A549 (cell line): ENCODE results near the gene KRT13. TPM values are rescaled to one million over a fixed set of nuclear protein-coding genes. Genes with fewer than 3 reads are reported as not detected.

Experiments used
- ATAC-seq, 2 experiments: fragments of 200-7000 bp in 1 of 2; fragments of >200 bp in 1 of 2; cut with Nextera tagmentation in 1 of 2; cut with Tn5 transposase in 1 of 2; 3 replicates each; pipeline versions ENCODE4 v1.8.0 to v1.9.1; 2018 to 2020; ENCODE audit warnings: mild to moderate bottlenecking in 1 of 2, moderate library complexity in 1 of 2
- CTCF ChIA-PET: fragments of 300-600 bp; sonication (Branson Sonifier 250); formaldehyde crosslinking; extraction: SDS; loops from one replicate; lab custom pipeline; 2021; ENCODE audit warnings: antibody characterized with exemption, inconsistent platforms; lab: Yijun Ruan, JAX
- POLR2A ChIA-PET: fragments of 350-600 bp; formaldehyde crosslinking; extraction: SDS; loops from one replicate; lab custom pipeline; 2021; ENCODE audit warnings: antibody characterized with exemption, inconsistent platforms; lab: Yijun Ruan, JAX
- DNase-seq, 2 experiments: peaks; one replicate each; pipeline versions ENCODE4 v3.0.0 to v3.0.0-alpha.2; 2011 to 2016; ENCODE audit warnings: low read depth in 1 of 2, low spot score in 1 of 2
- FAIRE-seq: peaks from 2 replicates; lab custom pipeline; 2011; peaks lifted over from hg19 to GRCh38; lab: Jason Lieb, UNC
- H3K27ac ChIP-seq, 2 experiments: fragments of >200 bp; sonication (Bioruptor Twin); formaldehyde crosslinking; 3 replicates each; pipeline ENCODE4 v1.5.1; 2016 to 2017
- H3K4me1 ChIP-seq: fragments of >200 bp; sonication (Bioruptor Twin); formaldehyde crosslinking; 3 replicates; pipeline ENCODE4 v1.6.1; 2016
- H3K4me2 ChIP-seq: fragments of >200 bp; sonication (Bioruptor Twin); formaldehyde crosslinking; 3 replicates; pipeline ENCODE4 v1.6.1; 2016
- H3K4me3 ChIP-seq: fragments of >200 bp; sonication (Bioruptor Twin); formaldehyde crosslinking; 3 replicates; pipeline ENCODE4 v1.5.1; 2016
- H3K9me3 ChIP-seq: fragments of >200 bp; sonication (Bioruptor Twin); formaldehyde crosslinking; 3 replicates; pipeline ENCODE4 v1.6.1; 2016
- BCL3 ChIP-seq: fragments of >200 bp; sonication (Bioruptor Twin); formaldehyde crosslinking; IDR thresholded peaks from 3 replicates; pipeline ENCODE4 v1.6.1; 2016
- CBX2 ChIP-seq: fragments of 200-600 bp; sonication (generic); IDR thresholded peaks from 2 replicates; pipeline ENCODE4 v1.6.1; 2016; ENCODE audit warnings: low read depth, mild to moderate bottlenecking, borderline replicate concordance
- CTCF ChIP-seq: fragments of >200 bp; sonication (Bioruptor Twin); formaldehyde crosslinking; IDR thresholded peaks from 3 replicates; pipeline ENCODE4 v1.5.1; 2016
- EP300 ChIP-seq, 2 experiments: fragments of >200 bp; sonication (Bioruptor Twin); formaldehyde crosslinking; IDR thresholded peaks; 2 replicates in 1 of 2; 3 replicates in 1 of 2; pipeline ENCODE4 v1.6.1; 2016 to 2017
- FOSB ChIP-seq: fragments of 250-450 bp; sonication (Bioruptor Pico); IDR thresholded peaks from 2 replicates; pipeline ENCODE4 v1.5.0; 2020; ENCODE audit warnings: mild to moderate bottlenecking, moderate library complexity
- FOSL2 ChIP-seq, 2 experiments: fragments of 450-650 bp in 1 of 2; fragments of >200 bp in 1 of 2; sonication (Bioruptor Twin) in 1 of 2; formaldehyde crosslinking; IDR thresholded peaks; 2 replicates each; pipeline versions ENCODE4 v1.5.0 to v1.6.1; 2016 to 2020; ENCODE audit warnings: mild to moderate bottlenecking in 1 of 2, moderate library complexity in 1 of 2
- HOXB13 ChIP-seq: fragments of 250-450 bp; sonication (Bioruptor Pico); IDR thresholded peaks from 2 replicates; pipeline ENCODE4 v1.5.0; 2020; ENCODE audit warnings: low read depth, mild to moderate bottlenecking, moderate library complexity
- HOXB5 ChIP-seq: fragments of 250-450 bp; sonication (Bioruptor Pico); IDR thresholded peaks from 2 replicates; pipeline ENCODE4 v1.5.0; 2020; ENCODE audit warnings: mild to moderate bottlenecking, moderate library complexity
- JUNB ChIP-seq: fragments of >200 bp; sonication (Bioruptor Twin); formaldehyde crosslinking; IDR thresholded peaks from 2 replicates; pipeline ENCODE4 v1.6.1; 2016
- KDM1A ChIP-seq: fragments of 200-600 bp; sonication (generic); IDR thresholded peaks from 2 replicates; pipeline ENCODE4 v1.6.1; 2016; ENCODE audit warnings: low read depth, mild to moderate bottlenecking
- MAX ChIP-seq: IDR thresholded peaks from 2 replicates; pipeline ENCODE4 v1.6.1; 2012
- RAD21 ChIP-seq, 2 experiments: fragments of >200 bp in 1 of 2; sonication (Bioruptor Twin) in 1 of 2; formaldehyde crosslinking in 1 of 2; IDR thresholded peaks in 1 of 2; conservative IDR thresholded peaks in 1 of 2; 2 replicates in 1 of 2; 3 replicates in 1 of 2; pipeline ENCODE4 v1.6.1; 2012 to 2018; ENCODE audit warnings: inconsistent platforms in 1 of 2
- RARB ChIP-seq: fragments of 250-450 bp; sonication (Bioruptor Pico); IDR thresholded peaks from 2 replicates; pipeline ENCODE4 v1.8.0; 2021; ENCODE audit warnings: mild to moderate bottlenecking, moderate library complexity
- REST ChIP-seq: fragments of 200-600 bp; sonication (generic); IDR thresholded peaks from 2 replicates; pipeline ENCODE4 v1.6.1; 2016; ENCODE audit warnings: antibody characterized with exemption, mild to moderate bottlenecking, moderate library complexity
- SMC3 ChIP-seq: fragments of >200 bp; sonication (Bioruptor Twin); formaldehyde crosslinking; IDR thresholded peaks from 3 replicates; pipeline ENCODE4 v1.6.1; 2018; ENCODE audit warnings: inconsistent platforms
- TFCP2L1 ChIP-seq: fragments of 250-450 bp; sonication (Bioruptor Pico); IDR thresholded peaks from 2 replicates; pipeline ENCODE4 v1.5.0; 2021; ENCODE audit warnings: mild to moderate bottlenecking
- ZNF302 ChIP-seq: fragments of 250-450 bp; sonication (Bioruptor Pico); IDR thresholded peaks from 2 replicates; pipeline ENCODE4 v1.9.0; 2021; ENCODE audit warnings: inconsistent platforms, mild to moderate bottlenecking, moderate library complexity
- WGBS: methylation state at CpG from one replicate; pipeline ENCODE4 v1.1.6; 2017; ENCODE audit errors: missing lambda C conversion rate; 5-methylcytosine and 5-hydroxymethylcytosine counted together
- polyA plus RNA-seq, 4 experiments: library from polyadenylated mRNA; depleted of rRNA in 3 of 4; stranded (reverse); fragments of >200 nt; fragmentation: RNase III in 1 of 4; extraction: RNeasy Plus Mini Kit Qiagen cat#74134 plus additional on column Dnase treatment in 1 of 4; gene quantifications; 2 replicates in 3 of 4; 3 replicates in 1 of 4; pipeline ENCODE4 v1.2.3, GENCODE V29; 2011 to 2017

Gene KRT13
- polyA plus RNA-seq, 2 of the 4 experiments (the other 2 are of a cell fraction): 0.06 TPM; not detected in 1

GRCh38 chr17:41491476-41491875 is 13.9 kb downstream of the KRT13 start (continued):
- TF ChIP-seq REST (no peak), RAD21 (conservative IDR thresholded peaks at IDR 0.05 in 1 of 2, IDR thresholded peaks at IDR 0.05 in 1 of 2) (no peak), RARB (CRISPR knock-in tag) (no peak)

GRCh38 chr17:41490000-41490990 is 15.1 kb downstream of the KRT13 start:
- TF ChIP-seq SMC3 (no peak), MAX (no peak), ZNF302 (CRISPR knock-in tag) (no peak), FOSL2 (IDR thresholded peaks at IDR 0.05) (no peak), FOSL2 (CRISPR knock-in tag; IDR thresholded peaks at IDR 0.05) (no peak)
- TF ChIP-seq, all 56 proteins: peak for 0
- Histone ChIP-seq H3K4me1 (0 out of 3 replicates have a peak, but pooled peaks cover 6% of the 10 kb centered on the region), H3K4me2 (no peak overlapping the region), H3K4me3 (no peak overlapping the region), H3K27ac (no peak overlapping the region), H3K9me3 (no peaks in the 10 kb centered on the region)
- ChIA-PET CTCF (interaction anchor here (1.0 to 13.1 kb wide), 8 partner anchors 10 to 173 kb away, joined by 3 to 119 read pairs (median 5); partner anchors contain the start of genes KRT13 and KRT35), POLR2A (no interaction called here)
- peak; percentile 73 for FAIRE-seq
- no peak for DNase-seq
- no peak for ATAC-seq
- WGBS: 77% methylated on average over 10 of the region's 10 CpGs

- CTCF ChIA-PET: interaction anchor here (1.3 to 13.1 kb wide), 6 partner anchors 9 to 174 kb away, joined by 3 to 119 read pairs (median 6); partner anchors contain the start of genes KRT13 and KRT35
- FAIRE-seq (no peak), DNase-seq (no peak), ATAC-seq (no peak)
- H3K4me1 ChIP-seq: 0 out of 3 replicates have a peak, but pooled peaks cover 3% of the 10 kb centered on the region
- H3K27ac ChIP-seq: no peak within 1 kb of the TSS
- H3K4me2 ChIP-seq: no peak within 1 kb of the TSS
- TF ChIP-seq JUNB (no peak), REST (no peak), KDM1A (no peak), RARB (CRISPR knock-in tag) (no peak), EP300 (IDR thresholded peaks at IDR 0.05) (no peak), HOXB5 (CRISPR knock-in tag) (no peak), BCL3 (no peak), TFCP2L1 (CRISPR knock-in tag) (no peak), HOXB13 (CRISPR knock-in tag) (no peak), CBX2 (no peak), FOSB (CRISPR knock-in tag) (no peak), CTCF (no peak)
- no peaks in the 10 kb centered on the region for H3K9me3 ChIP-seq
- 87% methylated on average over 12 of the region's 12 CpGs for WGBS
- H3K4me3 ChIP-seq: no peak within 1 kb of the TSS
- POLR2A ChIA-PET: no interaction called here
These were observed 15.9 kb downstream of the KRT13 start, which contains the start of gene KRT36 for GRCh38 chr17:41489531-41489930. Gene KRT36, minus strand, starts transcription at chr17:41489910. Its CDS starts 46 bp downstream, at chr17:41489864.
